ENCODE data around the gene B4GALT1.
"Not testable (repeated sequence)": the region's sequence is repeated elsewhere in the genome, so short reads cannot be mapped to it uniquely, and the experiment has no call there.

B4GALT1 gene

DNA sequence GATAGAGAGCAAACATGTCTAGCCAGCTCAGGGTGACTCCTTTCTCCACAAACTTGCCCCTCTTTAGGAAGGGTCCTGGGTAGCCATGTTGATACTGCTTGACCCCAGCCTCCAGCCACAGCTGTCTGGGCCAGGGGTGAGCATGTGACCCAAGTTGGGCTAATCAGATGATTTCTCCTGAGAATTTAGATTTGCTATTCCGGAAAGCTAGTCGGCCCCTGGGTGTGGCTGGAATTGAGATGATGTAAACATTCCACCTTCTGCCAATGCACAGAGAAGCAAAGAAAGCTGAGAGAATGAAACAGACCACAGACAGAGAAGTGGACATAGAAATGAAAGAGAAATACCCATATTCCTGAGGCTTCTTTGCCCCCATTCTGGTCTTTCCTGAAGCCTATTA is 17.8 kb upstream of the B4GALT1 start:
- DNase-seq (ENCODE audit: low read depth): no peak

DNA sequence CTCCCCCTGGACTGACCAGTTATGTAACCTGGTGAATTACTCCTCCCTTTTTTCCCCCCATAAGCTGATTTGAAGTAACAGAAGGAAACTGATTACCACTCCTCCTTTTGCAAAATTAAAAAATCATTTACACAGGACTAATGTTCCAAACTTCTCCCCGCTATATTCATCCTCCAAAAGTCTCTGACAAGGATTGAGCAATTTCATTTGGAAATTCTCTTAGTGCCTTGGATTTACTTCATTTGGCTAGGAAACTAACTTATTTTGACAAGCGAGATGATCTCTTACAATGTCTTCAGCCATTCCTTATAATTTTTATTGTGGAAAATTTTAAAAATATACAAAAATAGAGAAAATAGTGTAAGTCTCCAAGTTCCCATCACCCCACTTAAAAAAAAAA is 15.4 kb upstream of the B4GALT1 start:
- no peak for DNase-seq (ENCODE audit: low read depth)

DNA sequence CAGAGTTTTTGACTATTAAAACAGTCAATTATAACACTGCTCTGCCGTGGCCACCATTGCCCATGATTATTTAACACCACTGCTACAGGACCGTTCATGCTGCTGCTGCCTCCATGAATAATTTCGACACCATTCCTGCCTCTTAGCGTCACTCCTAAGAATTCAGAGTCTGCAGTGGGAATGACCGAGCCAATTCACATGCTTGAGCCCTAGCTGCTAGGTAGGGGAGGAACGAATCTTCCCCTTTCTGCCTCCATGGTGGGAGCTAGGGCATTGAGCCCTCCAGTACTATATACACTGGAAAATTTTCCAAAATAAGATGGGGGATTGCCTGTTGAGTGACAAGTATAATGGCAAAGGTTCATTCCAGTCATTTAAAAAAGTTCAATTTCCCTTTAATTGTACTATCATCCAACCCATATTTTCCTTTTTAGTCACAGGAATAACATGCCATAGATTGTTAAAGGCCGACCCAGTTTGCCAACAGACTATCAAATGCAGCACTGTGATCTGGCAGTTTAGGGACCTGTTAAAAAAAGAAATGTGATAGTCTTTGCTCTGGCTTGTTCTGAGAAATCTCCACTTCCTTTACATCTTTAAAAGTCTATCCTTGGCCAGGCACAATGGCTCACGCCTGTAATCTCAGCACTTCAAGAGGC is 13.5 kb upstream of the B4GALT1 start:
- DNase-seq (ENCODE audit: low read depth): no peak

DNA sequence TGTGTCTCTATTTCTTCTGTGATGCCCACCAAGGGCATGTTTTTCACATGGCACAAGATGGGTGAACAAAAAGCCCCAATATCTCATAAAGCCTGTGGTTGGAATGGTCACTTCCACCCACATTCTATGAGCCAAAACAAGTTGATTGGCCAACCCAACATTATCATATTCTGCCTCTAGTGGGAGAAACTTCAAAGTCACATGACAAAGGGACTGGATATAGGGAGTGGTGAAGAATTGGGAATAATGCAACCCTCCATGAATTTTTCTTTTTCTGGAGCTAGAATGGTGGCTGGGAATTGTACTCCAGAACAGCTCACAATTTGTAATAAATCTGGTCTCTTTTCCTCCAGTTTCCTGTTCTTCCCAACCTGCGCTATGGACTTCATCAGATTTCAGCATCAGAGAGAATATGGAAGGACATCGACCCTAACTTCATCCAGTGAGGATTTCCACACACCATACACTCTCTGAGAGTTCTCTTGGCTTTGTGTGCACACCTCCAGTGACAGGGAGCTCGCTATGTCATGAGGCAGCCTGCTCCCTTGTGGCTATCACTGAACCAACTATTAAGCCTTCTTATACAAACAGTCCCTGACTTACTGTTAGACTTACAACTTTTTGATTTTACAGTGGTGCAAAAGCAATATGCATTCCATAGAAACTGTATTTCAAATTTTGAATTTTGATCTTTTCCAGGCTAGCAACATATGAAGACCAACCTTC is 12.0 kb upstream of the B4GALT1 start:
- no peak for DNase-seq (ENCODE audit: low read depth)

DNA sequence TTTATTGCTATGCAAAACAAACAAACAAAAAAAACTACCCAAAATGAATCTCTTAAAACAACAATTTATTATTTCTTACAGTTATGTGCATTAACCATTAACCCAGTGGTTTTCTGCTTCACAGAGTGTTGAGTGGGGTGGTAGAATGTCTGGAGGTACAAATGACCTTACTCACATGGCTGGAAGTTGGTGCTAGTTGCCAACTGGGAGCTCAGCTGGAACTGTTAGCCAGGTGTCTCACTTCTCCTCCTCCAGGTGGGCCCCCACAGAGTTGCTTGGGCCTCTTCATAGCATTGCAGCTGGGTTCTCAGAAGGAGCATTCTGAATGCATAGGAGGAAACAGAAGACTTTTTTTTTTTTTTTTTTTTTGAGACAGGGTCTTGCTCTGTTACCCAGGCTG is 10.5 kb upstream of the B4GALT1 start:
- no peak for DNase-seq (ENCODE audit: low read depth)

DNA sequence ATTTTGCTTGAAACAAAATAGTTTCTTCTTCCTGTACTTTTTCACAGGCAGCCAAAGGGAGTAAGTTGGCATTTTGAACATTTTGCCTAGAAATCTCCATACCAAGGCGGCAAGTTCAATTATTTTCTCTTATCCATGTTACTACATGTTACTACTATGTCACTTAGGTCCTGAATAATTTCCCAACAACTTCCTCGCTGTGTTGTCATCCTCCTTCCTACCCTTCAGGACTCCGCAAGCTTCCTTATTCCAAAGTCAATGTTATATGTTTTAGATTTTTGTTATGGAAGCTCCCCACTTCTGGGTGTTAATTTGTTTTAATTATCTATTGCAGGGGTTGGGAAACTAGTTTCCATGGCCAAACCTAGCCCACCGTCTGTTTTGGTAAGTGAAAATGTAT is 9.9 kb upstream of the B4GALT1 start:
- no peak for DNase-seq (ENCODE audit: low read depth)

DNA sequence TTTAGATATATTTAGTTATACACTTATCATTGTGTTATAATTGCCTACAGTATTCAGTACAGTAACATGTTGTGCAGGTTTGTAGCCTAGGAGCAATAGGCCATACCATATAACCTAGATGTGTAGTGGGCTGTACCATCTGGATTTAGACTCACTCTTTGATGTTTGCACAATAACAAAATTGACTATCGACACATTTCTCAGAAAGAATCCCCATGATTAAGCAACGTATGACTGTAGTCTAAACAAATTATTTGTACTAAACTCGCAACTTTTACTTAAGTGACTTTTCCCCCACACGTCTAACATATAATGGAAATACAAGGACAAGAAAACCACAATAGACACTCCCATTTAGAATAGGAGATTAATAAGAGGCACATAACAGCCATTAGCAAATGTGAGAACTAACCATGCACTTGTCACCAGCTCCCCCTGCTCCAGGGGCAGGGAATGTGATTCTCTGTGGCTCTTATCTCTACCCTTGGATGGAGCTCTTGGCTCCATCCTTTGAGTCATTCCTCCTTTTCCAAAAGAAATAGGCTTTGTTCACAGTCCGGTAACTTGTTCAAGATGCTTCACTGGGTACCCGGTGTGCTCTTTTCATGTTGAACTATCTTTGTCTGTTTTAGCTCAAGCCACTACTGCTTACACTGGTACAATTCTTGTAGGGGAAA is 8.7 kb upstream of the B4GALT1 start:
- no peak for DNase-seq (ENCODE audit: low read depth)

DNA sequence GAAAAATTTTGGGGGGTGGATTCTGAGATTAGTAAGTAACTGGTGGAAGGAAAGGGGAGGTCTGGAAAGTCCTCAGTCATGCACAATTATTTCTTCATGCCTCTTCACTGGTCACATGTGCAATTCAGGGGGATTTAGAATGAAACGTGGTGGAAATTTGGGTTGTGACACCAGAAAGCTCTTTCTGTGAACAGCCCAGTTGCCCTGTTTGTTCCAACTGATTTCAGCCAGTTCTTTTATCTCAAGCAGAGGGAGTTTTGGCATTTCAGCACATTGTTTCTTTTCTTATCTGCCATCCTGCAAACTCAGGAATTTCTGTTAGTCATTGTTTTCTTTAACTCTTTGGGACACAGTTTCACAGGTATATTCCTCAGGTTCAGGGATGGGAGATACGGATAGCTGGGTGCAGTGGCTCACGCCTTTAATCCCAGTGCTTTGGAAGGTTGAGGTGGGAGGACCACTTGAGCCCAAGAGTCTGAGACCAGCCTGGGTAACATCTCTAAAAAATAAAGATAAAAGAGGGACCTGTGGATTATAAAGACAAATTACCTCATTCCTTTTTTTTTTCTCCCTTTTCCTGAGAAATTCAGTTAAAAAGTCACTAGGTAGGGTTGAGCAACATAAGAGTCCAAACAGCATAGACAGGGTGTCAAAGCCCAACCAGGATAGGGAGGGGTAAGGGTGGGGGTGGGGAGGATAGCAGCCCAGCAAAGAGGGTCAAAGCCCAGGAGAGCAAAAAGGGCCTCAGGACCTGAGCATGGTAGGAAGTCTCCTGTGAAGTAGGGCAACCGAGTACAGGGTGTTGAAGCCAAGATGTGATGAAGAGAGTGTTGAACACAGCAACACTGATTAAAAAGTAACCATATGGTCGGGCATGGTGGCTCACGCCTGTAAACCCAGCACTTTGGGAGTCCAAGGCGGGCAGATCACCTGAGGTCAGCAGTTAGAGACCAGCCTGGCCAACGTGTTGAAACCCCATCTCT is 5.4 kb upstream of the B4GALT1 start:
- DNase-seq (ENCODE audit: low read depth): no peak

DNA sequence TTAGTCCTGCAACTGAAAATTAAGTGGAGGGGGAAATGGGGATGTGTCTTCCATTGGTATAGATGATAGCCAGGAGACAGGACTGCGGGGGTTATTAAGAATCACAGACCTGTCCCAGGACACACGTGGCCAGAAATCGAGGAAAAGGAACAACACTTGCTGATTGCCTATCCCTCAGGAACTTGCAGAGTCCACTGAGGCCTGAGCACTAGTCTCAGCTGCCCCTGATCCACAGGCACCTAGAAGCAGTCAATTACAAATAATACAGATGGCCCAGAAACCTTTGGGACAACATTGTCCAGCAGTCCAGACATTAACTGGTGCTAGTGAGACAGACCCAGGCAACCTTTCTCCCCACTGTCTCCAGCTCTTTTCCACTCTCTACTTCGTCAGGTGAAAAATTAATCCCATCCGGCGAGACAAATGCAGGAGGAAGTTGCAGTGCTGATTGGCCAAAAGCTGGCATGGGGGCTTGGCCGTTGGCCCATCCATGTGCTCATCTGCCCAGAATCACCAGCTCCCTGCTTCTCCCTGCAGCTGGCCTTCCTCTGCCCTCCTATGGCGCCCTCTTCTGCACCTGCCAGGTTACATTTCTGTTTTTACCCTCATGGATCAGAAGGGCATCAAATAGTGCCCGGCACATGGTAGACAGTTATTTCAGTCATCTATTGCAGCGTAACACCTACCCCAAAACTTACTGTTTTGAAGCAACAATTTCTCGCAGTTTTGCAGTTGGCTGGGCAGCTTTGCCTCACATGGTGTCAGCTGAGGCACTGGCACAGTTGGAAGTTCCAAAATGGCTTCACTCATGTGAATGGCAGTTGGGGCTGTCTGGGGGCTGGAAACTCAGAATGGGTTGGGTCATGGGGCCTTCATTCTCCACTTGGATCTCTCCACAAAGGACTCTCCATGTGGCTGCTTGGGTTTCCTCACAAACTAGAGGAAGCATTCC is 3.6 kb upstream of the B4GALT1 start:
- no peak for DNase-seq (ENCODE audit: low read depth)

DNA sequence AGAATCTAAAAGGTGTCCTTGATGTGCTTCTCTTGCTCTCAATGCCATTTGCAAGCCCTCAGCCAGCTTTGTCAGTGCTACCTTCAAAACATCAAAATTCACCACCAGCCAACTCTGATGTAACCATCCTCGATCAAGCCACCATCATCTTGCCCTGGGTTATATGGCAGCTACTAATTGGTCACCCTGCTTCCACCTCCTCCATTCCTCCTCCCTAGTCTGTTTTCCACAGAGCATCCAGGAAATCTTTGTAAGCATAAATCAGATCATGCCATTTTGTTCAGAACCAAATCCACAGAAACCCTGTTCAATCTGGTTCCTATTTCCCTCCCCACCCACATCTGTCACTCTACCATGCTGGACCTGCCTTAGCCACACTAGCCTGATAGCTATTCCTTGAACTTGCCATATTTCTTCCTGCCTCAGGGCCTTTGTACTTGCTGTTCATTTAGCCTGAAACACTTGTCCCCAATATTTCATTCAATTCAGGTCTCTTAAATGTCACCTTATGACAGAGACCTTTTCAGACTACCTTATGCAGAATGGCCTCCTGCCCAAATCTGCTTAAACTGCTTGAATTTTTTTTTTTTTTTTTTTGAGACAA is 1.9 kb upstream of the B4GALT1 start:
- no peak for DNase-seq (ENCODE audit: low read depth)

DNA sequence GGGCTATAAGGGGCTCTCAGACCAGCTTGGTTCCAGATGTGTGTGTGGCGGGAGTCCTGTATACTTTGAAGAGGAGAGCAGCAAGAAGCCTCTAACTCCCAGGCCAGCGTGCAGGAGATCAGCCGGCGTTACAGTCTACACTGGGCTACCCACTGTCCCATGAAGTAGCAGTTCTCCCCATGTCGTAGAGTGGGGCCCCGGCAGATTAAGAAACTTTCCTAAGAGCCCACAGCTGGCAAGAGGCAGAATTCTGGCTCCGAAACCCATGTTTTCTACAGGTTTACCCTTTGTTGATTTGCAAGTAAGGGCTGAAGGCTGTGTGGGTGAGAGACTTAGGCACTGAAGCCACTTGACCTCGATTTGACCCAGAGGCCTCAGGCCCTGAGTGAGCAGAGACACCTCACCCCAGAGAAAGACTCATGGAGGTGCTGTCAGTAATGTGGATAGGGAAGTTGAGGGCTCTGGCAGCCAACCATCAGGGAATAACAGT is 881 bp upstream of the B4GALT1 start:
- no peak for DNase-seq (ENCODE audit: low read depth)

DNA sequence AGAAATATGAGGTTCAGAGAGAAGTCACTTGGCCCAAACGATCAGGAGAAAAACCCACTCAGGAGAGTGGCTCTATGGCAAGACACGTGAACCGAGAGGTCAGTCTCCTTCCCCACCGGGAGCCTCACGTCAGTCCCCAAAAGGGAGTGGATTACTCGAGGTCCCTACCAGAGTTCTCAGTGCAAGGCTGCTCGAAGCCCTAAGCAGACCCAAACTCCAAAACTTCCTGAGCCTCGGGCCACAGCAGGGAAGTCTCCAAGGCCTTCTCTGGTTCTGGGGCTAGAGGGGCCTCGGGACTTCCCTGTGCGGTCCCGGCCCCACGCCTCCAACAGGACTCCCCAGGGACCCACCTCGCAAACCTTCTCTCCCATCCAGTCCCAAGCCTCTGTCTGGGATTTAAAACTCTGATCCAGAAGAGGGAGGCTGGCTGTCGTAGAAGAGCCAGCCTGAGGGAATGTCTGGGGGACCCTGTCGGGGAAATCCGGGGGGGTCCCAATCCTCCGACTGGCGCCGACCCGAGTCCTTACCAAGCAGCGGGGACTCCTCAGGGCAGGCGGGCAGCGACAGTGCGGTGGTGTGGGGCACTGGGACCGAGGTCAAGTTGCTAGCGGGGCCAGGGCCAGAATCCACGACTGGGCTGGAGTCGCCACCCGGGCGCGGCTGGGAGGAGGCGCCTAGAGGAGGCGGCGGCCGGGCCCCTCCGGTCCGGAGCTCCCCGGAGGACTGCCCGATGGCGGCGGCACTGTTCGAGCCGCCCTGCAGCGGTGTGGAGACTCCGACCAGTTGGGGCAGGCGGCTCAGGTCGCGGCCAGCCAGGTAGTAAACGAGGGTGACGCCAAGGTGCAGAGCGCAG is 679 bp downstream of the B4GALT1 start:
- no peak for DNase-seq (ENCODE audit: low read depth)

DNA sequence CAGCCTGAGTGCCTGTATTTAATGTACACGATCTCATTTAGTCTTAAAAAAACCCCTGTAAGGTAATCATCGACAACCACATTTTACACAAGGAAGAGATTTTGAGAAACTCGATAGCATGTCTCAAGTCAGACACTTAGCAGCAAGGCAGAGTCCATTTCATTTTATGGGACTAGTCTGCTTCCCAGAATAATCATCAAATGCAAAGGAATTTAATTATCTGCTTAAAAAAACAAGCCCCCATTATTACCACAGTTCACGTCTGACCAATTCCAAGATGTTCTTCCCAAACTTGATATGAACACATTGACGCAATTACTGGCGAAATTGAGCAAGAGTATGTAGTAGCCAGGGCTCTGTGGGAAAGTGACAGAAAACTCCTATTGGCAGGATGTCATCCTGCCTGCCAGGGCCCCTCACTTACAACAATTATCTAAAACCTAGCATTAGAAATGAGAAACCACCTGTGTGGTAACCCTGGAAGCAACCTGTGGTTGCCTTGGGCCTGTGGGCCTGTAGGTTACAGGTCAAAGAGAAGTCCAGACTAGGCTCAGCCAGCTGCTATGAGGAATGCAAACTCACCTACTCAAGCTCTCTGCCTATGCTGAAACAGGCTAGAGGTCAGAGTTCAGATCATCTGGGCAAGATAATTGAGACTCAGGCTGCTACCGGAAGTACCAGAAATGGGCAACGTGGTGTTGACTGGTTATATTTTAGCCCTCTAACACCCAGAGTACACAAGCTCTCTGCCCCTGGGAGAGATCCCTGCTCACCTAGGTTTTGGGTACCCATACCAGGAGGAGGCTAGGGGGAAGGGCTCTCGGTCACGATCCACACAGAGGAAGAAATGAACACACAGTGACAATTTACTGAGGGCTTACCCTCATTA is 1.6 kb downstream of the B4GALT1 start:
- no peak for DNase-seq (ENCODE audit: low read depth)

DNA sequence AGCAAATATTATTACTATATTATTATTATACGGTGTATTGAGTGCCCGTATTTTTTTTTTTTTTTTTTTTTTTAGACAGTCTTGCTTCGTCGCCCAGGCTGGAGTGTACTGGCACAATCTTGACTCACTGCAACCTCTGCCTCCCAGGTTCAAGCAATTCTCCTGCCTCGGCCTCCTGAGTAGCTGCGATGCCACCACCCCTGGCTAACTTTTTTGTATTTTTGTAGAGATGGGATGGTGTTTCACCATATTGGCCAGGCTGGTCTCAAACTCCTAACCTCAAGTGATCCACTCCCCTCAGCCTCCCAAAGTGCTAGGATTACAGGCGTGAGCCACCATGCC is 2.2 kb downstream of the B4GALT1 start:
- DNase-seq (ENCODE audit: low read depth): not testable (repeated sequence)

DNA sequence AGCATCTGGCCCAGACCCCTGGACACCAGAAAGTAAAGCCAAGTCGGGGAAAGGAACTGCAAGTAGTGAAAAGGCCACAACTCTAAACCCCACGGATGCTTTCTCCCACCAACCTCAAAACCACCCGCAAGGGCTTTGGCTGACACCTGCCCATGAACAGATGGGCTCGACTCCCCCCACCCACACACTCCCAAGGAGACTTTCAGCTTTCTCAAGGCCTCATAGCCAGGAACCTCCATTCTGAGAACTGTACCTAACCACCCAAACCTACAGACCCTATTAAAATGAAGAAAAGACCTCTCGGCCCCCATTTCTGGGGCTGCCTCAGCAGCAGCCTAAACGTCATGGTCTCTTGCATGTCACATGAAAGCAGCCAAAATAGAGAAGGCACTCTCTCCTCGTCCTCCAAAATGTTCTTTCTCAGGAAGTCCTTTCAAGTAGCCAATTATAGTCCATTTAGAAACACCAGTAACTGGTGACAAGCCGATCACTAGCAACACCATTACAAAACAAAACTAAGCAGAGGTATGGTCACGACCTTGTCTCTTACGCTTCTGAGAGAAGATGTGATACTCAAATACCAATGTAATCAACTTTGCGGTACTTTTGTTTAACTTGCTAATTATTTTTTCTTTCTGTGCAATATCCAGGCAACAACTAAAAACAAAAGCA is 2.9 kb downstream of the B4GALT1 start:
- DNase-seq (ENCODE audit: low read depth): no peak

DNA sequence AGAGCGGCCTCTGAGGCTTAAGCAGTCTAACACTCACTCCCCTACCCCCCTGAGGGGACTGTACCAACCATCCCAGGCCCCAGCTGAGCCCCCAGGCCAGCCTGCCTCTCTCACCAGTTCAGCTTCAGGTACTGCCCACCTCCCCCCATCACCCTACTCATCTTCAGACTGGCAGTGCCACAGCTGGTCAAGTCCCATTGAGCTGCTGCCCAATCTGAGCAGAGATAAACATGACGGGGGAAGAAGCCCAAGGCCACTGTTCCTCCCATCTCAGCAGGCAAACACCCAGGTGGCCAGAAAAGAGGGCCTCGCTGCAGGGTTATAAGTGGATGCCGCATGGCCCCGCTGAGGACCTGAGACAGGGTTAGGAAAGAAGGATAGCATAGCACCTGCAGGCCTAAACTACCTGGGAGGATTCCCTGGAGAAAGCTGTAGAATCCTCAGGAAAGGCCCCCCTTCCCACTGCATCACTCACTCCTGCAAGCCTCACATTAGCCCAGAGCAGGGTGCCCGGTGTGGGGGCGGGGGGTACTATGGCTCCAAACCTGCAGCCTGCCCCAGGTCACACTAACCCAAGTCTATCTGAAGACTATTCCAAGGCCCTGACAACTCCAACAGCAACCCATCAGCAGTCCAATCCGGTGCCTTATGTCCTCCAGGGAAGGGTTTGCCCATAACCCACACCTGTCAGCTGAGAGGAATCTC is 3.6 kb downstream of the B4GALT1 start:
- DNase-seq (ENCODE audit: low read depth): no peak

DNA sequence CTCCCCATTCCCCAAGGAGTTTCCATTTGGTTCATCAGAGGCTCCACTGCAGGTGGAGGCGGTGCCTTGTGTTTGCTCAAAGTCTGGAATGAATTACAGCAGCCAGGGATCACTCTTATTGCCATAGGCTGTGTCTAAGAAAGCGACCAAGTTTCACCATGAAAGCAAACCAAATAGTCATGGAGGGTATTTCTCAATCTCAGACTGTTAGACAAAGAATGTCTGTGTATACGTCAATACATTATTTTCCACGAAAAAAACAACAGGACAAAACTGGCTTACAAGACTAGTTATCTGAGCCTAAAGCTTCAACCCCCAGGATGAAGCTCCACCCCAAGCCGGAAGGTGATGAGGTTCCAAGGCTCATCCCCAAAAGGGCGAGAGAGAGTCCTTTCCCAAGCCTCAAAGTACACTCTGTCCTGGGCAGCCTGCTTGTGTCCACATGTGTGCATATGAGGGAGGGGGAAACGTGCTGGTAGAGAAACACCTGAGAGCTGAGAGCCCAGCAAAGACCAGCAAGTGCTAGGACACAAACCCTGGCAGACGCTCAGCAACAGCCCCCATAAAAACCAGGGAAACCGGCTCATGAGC is 4.3 kb downstream of the B4GALT1 start:
- DNase-seq (ENCODE audit: low read depth): no peak
